ENCODE data around the gene SLC35E1.

DNA sequence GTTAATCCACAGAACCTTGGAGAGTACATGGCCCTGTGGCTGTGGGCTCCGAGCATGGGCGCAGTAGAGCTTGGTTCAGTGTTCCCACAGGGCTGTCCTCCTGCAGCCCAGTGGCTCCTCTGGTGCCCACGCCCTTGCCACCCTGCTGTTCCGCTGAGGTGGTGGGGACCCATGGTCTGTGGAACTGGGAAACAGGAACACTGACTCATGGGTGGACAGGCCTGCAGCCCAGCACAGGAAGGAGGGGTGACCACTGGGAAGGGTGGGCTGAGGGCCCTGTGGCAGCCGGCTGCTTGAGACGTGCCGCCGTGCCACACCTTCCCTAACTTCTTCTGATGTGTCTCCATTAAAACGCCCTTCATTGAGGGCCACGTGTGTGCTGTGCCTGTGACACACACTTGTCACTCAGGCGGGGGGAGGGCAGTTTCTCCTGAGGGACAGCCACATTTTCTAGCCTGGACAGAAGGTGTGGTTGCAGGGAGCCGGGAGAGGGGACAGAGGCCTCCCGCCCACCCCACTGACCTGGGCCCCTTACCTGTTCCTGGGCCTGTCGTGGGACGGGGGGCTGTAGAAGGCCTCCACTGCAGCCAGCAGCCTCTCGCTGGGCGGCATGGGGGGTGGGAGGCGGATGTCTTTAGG, 51.1 kb downstream of the SLC35E1 start:
- TF ChIP-seq, protein P1, sequence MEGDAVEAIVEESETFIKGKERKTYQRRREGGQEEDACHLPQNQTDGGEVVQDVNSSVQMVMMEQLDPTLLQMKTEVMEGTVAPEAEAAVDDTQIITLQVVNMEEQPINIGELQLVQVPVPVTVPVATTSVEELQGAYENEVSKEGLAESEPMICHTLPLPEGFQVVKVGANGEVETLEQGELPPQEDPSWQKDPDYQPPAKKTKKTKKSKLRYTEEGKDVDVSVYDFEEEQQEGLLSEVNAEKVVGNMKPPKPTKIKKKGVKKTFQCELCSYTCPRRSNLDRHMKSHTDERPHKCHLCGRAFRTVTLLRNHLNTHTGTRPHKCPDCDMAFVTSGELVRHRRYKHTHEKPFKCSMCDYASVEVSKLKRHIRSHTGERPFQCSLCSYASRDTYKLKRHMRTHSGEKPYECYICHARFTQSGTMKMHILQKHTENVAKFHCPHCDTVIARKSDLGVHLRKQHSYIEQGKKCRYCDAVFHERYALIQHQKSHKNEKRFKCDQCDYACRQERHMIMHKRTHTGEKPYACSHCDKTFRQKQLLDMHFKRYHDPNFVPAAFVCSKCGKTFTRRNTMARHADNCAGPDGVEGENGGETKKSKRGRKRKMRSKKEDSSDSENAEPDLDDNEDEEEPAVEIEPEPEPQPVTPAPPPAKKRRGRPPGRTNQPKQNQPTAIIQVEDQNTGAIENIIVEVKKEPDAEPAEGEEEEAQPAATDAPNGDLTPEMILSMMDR (IDR thresholded peaks at IDR 0.05) = no peak
- no peak for TF ChIP-seq POLR2A (IDR thresholded peaks at IDR 0.05)
